ENCODE data around the gene SLBP.

Gene SLBP

DNA sequence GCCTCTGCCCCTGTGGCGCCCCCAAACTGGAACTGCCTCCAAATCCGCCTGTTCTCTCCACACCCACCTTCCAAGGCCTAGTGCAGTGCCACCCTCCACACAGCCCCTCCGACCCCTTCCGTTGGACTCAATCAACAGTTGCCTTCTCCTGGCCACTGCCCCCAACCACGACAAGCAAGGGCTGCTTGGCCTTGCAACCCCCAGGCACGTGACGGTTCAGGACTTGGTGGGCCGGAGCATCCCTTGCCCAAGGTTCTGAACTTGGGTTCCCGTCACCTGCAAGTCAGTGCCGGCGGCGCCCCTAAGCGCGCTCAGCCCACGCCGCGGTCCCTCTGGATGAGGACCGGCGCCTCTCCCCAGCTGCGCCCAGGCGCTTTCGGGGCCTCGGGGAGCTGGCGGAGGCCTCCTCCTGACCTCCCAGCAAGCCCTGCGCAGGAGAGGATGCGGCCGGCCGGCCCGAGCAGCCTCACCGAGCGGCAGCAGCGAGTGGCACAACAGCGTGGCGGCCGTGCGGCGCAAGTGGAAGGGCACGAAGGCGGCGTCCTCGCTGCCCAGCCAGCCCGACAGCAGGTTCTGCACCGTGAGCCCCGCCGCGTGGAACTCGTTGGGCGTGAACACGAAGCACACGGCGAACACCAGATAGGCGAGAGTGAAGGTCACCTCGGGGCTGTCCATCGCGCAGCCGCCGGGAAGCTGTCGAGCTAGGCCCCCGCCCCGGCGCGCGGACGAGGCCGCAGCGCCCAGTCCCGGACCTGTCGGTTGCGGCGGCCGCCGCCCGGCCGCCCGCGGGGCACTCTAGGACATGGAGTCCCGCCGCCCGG lies 8.3 kb upstream of the SLBP start:
- Histone ChIP-seq H3K27me3 (ENCODE audit: insufficient read depth, low read depth, severe bottlenecking) (no peaks in the 10 kb centered on the region), H3K27ac (peak overlapping the region; percentile 94), H3K4me3 (ENCODE audit: low read depth, low read length) (peak overlapping the region; percentile 69), H3K36me3 (peaks cover 71% of the 10 kb centered on the region), H3K9me3 (ENCODE audit: severe bottlenecking) (no peaks in the 10 kb centered on the region)
- no peak for DNase-seq
- TF ChIP-seq, protein P1, sequence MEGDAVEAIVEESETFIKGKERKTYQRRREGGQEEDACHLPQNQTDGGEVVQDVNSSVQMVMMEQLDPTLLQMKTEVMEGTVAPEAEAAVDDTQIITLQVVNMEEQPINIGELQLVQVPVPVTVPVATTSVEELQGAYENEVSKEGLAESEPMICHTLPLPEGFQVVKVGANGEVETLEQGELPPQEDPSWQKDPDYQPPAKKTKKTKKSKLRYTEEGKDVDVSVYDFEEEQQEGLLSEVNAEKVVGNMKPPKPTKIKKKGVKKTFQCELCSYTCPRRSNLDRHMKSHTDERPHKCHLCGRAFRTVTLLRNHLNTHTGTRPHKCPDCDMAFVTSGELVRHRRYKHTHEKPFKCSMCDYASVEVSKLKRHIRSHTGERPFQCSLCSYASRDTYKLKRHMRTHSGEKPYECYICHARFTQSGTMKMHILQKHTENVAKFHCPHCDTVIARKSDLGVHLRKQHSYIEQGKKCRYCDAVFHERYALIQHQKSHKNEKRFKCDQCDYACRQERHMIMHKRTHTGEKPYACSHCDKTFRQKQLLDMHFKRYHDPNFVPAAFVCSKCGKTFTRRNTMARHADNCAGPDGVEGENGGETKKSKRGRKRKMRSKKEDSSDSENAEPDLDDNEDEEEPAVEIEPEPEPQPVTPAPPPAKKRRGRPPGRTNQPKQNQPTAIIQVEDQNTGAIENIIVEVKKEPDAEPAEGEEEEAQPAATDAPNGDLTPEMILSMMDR (IDR thresholded peaks at IDR 0.05; ENCODE audit: low read depth, low read length), result no peak

- Histone ChIP-seq H3K4me3 (ENCODE audit: low read depth, low read length) (no peak overlapping the region), H3K27me3 (ENCODE audit: insufficient read depth, low read depth, severe bottlenecking) (no peaks in the 10 kb centered on the region), H3K9me3 (ENCODE audit: severe bottlenecking) (no peaks in the 10 kb centered on the region), H3K36me3 (peaks cover 66% of the 10 kb centered on the region), H3K27ac (no peak overlapping the region)
- DNase-seq, result no peak
- TF ChIP-seq, protein P1 (IDR thresholded peaks at IDR 0.05; ENCODE audit: low read depth, low read length), result no peak
Measured at GRCh38 chr4:1718095-1718850, 6.2 kb upstream of the SLBP start.

- H3K4me3 ChIP-seq (ENCODE audit: low read depth, low read length), result no peak overlapping the region
- H3K27ac ChIP-seq, result no peak overlapping the region
- DNase-seq, result no peak
- no peaks in the 10 kb centered on the region for H3K27me3 ChIP-seq (ENCODE audit: insufficient read depth, low read depth, severe bottlenecking)
- peaks cover 57% of the 10 kb centered on the region for H3K36me3 ChIP-seq
- TF ChIP-seq, protein P1 (IDR thresholded peaks at IDR 0.05; ENCODE audit: low read depth, low read length), result no peak
- H3K9me3 ChIP-seq (ENCODE audit: severe bottlenecking), result no peaks in the 10 kb centered on the region
Measured at GRCh38 chr4:1717129-1718094, 5.3 kb upstream of the SLBP start.

- Histone ChIP-seq H3K4me3 (ENCODE audit: low read depth, low read length) (no peak overlapping the region), H3K27ac (no peak overlapping the region), H3K36me3 (peaks cover 54% of the 10 kb centered on the region), H3K9me3 (ENCODE audit: severe bottlenecking) (no peaks in the 10 kb centered on the region), H3K27me3 (ENCODE audit: insufficient read depth, low read depth, severe bottlenecking) (no peaks in the 10 kb centered on the region)
- DNase-seq, result no peak
- TF ChIP-seq, protein P1 (IDR thresholded peaks at IDR 0.05; ENCODE audit: low read depth, low read length), result peak; percentile 4; the same call in 1 of the 2 replicates
Measured at GRCh38 chr4:1716065-1716945, 4.2 kb upstream of the SLBP start.

All from WERI-Rb-1 (cell line).